GM20000 (cell line): ENCODE measurements around the gene PTPN1.

Experiments
- DNase-seq: peaks from one replicate; pipeline ENCODE4 v3.0.0; 2012; ENCODE audit warnings: low spot score
- TF ChIP-seq, protein P1 (sequence below): IDR thresholded peaks from 2 replicates; pipeline ENCODE4 v1.5.1; 2012; ENCODE audit warnings: mild to moderate bottlenecking, control low read depth; ENCODE audit errors: extremely low read depth, missing control alignments

Gene PTPN1

DNA sequence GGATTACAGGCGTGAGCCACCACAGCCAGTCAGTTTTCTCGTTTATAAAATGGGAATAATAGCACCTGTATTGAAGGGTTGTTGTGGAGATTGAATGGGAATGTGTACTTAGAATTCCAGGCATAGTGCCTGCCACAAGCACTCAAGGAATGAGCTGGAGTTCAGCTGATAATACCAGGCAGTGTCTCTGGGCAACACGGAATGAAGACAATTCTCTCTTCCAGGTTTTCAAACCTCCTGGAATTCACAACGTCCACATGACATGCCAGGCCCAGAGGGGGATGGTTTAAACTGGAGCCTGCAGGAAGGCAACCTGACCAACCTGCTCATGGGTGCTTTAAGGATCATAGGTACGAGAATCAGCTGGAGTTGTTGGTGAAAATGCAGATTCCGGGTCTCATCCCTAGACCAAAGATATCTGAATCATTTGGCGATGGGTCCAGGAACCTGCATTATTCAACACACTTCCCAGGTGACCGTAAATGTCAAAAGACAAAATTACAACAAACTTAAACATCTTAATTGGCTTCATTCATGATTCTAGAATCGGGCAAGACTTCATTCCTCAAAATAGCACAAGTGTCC, 1.9 kb upstream of the PTPN1 start:
- no peak for DNase-seq
- TF ChIP-seq, protein P1, sequence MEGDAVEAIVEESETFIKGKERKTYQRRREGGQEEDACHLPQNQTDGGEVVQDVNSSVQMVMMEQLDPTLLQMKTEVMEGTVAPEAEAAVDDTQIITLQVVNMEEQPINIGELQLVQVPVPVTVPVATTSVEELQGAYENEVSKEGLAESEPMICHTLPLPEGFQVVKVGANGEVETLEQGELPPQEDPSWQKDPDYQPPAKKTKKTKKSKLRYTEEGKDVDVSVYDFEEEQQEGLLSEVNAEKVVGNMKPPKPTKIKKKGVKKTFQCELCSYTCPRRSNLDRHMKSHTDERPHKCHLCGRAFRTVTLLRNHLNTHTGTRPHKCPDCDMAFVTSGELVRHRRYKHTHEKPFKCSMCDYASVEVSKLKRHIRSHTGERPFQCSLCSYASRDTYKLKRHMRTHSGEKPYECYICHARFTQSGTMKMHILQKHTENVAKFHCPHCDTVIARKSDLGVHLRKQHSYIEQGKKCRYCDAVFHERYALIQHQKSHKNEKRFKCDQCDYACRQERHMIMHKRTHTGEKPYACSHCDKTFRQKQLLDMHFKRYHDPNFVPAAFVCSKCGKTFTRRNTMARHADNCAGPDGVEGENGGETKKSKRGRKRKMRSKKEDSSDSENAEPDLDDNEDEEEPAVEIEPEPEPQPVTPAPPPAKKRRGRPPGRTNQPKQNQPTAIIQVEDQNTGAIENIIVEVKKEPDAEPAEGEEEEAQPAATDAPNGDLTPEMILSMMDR, result no peak

DNA sequence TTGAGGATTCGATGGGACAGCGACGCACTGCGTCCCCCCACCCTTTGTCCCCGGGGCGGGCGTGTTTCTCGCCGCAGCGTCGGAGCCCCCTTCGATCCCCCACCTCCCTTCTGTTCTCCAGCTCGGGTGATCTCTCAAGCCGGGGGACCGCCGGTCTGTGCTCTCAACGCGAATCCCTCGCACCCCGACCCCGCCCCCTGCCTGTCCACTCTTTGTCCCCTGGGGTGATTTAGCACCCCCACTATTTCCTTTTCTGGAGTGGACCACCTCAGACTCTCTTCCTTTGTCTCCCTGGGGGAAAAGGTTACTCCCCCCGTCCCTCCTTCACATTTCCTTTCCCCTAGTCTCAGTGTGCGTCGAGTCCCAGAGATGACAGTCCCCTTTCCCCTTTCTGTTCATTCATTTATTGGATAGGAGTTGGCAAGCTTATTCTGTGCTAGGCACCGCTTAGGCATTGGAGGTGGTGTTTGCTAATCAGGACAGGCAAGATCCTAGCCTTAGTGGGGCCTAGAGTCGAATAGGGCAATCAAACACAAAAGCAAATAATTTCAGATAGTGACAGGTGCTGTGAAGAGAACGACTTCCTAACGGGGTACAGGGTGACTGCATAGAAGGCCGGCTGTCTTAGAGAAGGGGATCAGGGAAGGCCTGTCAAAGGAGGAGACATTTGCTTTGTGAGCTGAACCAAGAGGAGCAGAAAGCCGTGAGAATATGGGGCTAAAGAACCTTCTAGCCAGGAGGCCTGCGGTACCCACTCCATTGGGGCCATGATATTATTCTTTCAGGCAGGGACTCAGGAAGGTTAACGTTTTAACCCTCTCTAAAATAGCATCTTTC, 741 bp downstream of the PTPN1 start:
- no peak for DNase-seq
- TF ChIP-seq, protein P1, result no peak

GRCh38 chr20:50512323-50512722, 2.1 kb downstream of the PTPN1 start:
- no peak for DNase-seq
- TF ChIP-seq, protein P1, result no peak

DNA sequence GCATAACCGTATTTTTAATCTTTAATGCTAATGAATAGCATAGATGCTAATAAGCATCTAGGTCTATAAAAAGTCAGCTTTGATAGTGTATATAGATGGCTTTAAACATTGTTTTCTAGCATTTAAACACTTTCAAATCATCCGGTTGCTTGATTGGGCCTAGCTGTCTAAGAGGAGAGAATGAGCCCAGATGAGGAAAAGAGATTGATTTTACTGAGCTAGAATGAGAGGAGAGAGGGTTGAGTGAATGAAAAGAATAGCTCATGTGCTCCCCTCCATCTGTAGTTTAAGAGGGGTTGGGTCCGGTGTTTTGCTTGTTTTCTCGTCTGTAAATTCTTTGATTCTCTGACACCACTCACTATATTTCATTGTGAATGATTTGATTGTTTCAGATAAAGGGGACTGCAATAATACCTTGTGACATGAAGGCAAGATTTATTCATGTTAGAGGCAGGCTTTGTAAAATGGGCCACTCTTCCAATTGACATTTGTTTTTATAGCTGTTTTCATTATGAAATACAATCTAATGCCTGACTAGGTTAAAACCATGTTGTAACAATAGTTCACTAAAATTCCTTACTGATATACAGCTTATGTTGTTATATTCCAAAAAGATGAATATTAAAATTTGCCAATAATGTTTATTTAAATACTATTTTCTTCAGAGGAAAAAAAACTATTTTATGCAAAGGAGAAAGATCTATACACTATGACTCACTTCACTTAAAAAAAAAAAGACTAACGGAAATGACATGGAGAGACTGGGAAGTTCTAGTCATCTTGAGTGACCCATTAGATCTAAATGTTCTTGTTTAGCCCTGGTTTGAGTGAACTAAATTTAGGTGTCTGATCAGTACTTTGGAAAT, 3.2 kb downstream of the PTPN1 start:
- no peak for DNase-seq
- TF ChIP-seq, protein P1, result no peak

- DNase-seq, result no peak
- TF ChIP-seq, protein P1, result no peak
Measured at GRCh38 chr20:50514035-50514337, 3.8 kb downstream of the PTPN1 start.

GRCh38 chr20:50514750-50515149, 4.6 kb downstream of the PTPN1 start:
- TF ChIP-seq, protein P1, result no peak
- DNase-seq, result no peak
